DOHH2 (cell line): ENCODE results near the gene FABP1.

ENCODE experiments used
- H3F3A ChIP-seq: fragments of 200-600 bp; sonication (generic), shearing (Covaris generic); 2 replicates; pipeline ENCODE4 v1.6.0; 2016; ENCODE audit warnings: antibody characterized with exemption, mild to moderate bottlenecking; ENCODE audit not compliant: control insufficient read depth, insufficient read depth
- H3K27ac ChIP-seq: fragments of 200-600 bp; sonication (generic); 2 replicates; pipeline ENCODE4 v1.5.1; 2014; ENCODE audit warnings: low read depth, mild to moderate bottlenecking, low read length, moderate library complexity
- H3K27me3 ChIP-seq: fragments of 200-600 bp; sonication (generic); 2 replicates; pipeline ENCODE4 v1.6.1; 2014; ENCODE audit warnings: mild to moderate bottlenecking, low read length, mixed read lengths; ENCODE audit not compliant: control insufficient read depth
- H3K36me3 ChIP-seq: fragments of 200-600 bp; sonication (generic); 2 replicates; pipeline ENCODE4 v1.6.1; 2014; ENCODE audit warnings: mild to moderate bottlenecking, low read length, moderate library complexity, mixed read lengths; ENCODE audit not compliant: control insufficient read depth
- H3K4me1 ChIP-seq: fragments of 200-600 bp; sonication (generic); 2 replicates; pipeline ENCODE4 v1.6.1; 2014; ENCODE audit warnings: mild to moderate bottlenecking, low read length, mixed read lengths; ENCODE audit not compliant: control insufficient read depth
- H3K4me2 ChIP-seq: fragments of 200-600 bp; sonication (generic); 2 replicates; pipeline ENCODE4 v1.6.0; 2014; ENCODE audit warnings: mild to moderate bottlenecking, low read length, moderate library complexity
- H3K4me3 ChIP-seq: fragments of 200-600 bp; sonication (generic); 2 replicates; pipeline ENCODE4 v1.5.1; 2014; ENCODE audit warnings: mild to moderate bottlenecking, low read length, mixed read lengths
- H3K79me2 ChIP-seq: fragments of 200-600 bp; sonication (generic); 2 replicates; pipeline ENCODE4 v1.6.1; 2014; ENCODE audit warnings: mild to moderate bottlenecking, low read length, mixed read lengths; ENCODE audit not compliant: control insufficient read depth
- H3K9me2 ChIP-seq: fragments of 200-600 bp; sonication (generic); replicated peaks from 2 replicates; pipeline ENCODE4 v1.6.1; 2014; ENCODE audit warnings: mild to moderate bottlenecking, low read length, mixed read lengths; ENCODE audit not compliant: control insufficient read depth
- H3K9me3 ChIP-seq: fragments of 200-600 bp; sonication (generic); 2 replicates; pipeline ENCODE4 v1.6.1; 2014; ENCODE audit warnings: antibody characterized with exemption, low read length, mixed read lengths; ENCODE audit not compliant: control insufficient read depth, insufficient read depth
- H4K20me1 ChIP-seq: fragments of 200-600 bp; sonication (generic); 2 replicates; pipeline ENCODE4 v1.6.0; 2014; ENCODE audit warnings: low read depth, mild to moderate bottlenecking, antibody characterized with exemption, low read length, moderate library complexity; ENCODE audit not compliant: control insufficient read depth, insufficient read depth
- CTCF ChIP-seq: fragments of 200-600 bp; sonication (generic); IDR thresholded peaks from one replicate; pipeline ENCODE4 v1.5.1; 2014; ENCODE audit warnings: antibody characterized with exemption, mild to moderate bottlenecking, low read depth, low read length; ENCODE audit not compliant: poor library complexity, severe bottlenecking
- EZH2phosphoT487 ChIP-seq: fragments of 200-600 bp; sonication (generic); IDR thresholded peaks from 2 replicates; pipeline ENCODE4 v1.6.1; 2017; ENCODE audit warnings: borderline replicate concordance, mild to moderate bottlenecking, antibody characterized with exemption, low read length, moderate library complexity, mixed read lengths

FABP1 gene

GRCh38 chr2:88121678-88122077 lies 6.2 kb downstream of the FABP1 start:
- H3K4me1 ChIP-seq: no peaks in the 10 kb centered on the region
- H3K27ac ChIP-seq: no peak overlapping the region
- TF ChIP-seq EZH2phosphoT487 (no peak), CTCF (no peak)
- H3K9me3 ChIP-seq: no peaks in the 10 kb centered on the region
- no peak overlapping the region for H3K4me3 ChIP-seq
- H3K79me2 ChIP-seq: no peaks in the 10 kb centered on the region
- H3K9me2 ChIP-seq: no peaks in the 10 kb centered on the region
- H3F3A ChIP-seq: no peaks in the 10 kb centered on the region
- H3K36me3 ChIP-seq: no peaks in the 10 kb centered on the region
- no peak overlapping the region for H3K4me2 ChIP-seq
- peaks cover 17% of the 10 kb centered on the region for H3K27me3 ChIP-seq
- no peaks in the 10 kb centered on the region for H4K20me1 ChIP-seq

- H3K4me3 ChIP-seq: no peak overlapping the region
- H3K27me3 ChIP-seq: peaks cover 6% of the 10 kb centered on the region; the same call in 1 of the 2 replicates
- no peaks in the 10 kb centered on the region for H3K79me2 ChIP-seq
- no peaks in the 10 kb centered on the region for H4K20me1 ChIP-seq
- no peak overlapping the region for H3K27ac ChIP-seq
- H3K4me2 ChIP-seq: no peak overlapping the region
- H3K4me1 ChIP-seq: no peaks in the 10 kb centered on the region
- TF ChIP-seq CTCF: no peak
- TF ChIP-seq EZH2phosphoT487: no peak
- H3F3A ChIP-seq: no peaks in the 10 kb centered on the region
- no peaks in the 10 kb centered on the region for H3K36me3 ChIP-seq
- no peaks in the 10 kb centered on the region for H3K9me3 ChIP-seq
- no peaks in the 10 kb centered on the region for H3K9me2 ChIP-seq
Observed at GRCh38 chr2:88117973-88118372, 9.9 kb downstream of the FABP1 start.

- Histone ChIP-seq H3K79me2 (no peaks in the 10 kb centered on the region), H3K27ac (no peak overlapping the region), H4K20me1 (no peaks in the 10 kb centered on the region), H3K9me2 (no peaks in the 10 kb centered on the region), H3K36me3 (no peaks in the 10 kb centered on the region), H3K4me3 (no peak overlapping the region), H3K9me3 (no peaks in the 10 kb centered on the region), H3F3A (no peaks in the 10 kb centered on the region), H3K27me3 (peaks cover 9% of the 10 kb centered on the region; the same call in 1 of the 2 replicates), H3K4me2 (no peak overlapping the region), H3K4me1 (no peaks in the 10 kb centered on the region)
- no peak for TF ChIP-seq EZH2phosphoT487
- no peak for TF ChIP-seq CTCF
Observed at GRCh38 chr2:88116669-88117432, 11.0 kb downstream of the FABP1 start.
